ENCODE data around the gene SLC30A10. TPM values are rescaled to one million over a fixed set of nuclear protein-coding genes. Genes with fewer than 3 reads are reported as not detected.
"Not testable (repeated sequence)": the region's sequence is repeated elsewhere in the genome, so short reads cannot be mapped to it uniquely, and the experiment has no call there.

SLC30A10 gene
- total RNA-seq, 1 donor from 2014 or later: 0.32 TPM

- ATAC-seq (ENCODE audit: poor library complexity) (no peak), DNase-seq (no peak)
- intact Hi-C loops (cut with DNase I): no loop called here
These were observed 25.4 kb downstream of the SLC30A10 start for GRCh38 chr1:219902951-219903350.

- no peak for DNase-seq
- intact Hi-C loops (cut with DNase I): no loop called here
- ATAC-seq (ENCODE audit: poor library complexity): no peak
These were observed 27.5 kb downstream of the SLC30A10 start for GRCh38 chr1:219900882-219901281.

GRCh38 chr1:219900201-219900600, 28.2 kb downstream of the SLC30A10 start:
- intact Hi-C loops (cut with DNase I): no loop called here
- no peak for DNase-seq
- no peak for ATAC-seq (ENCODE audit: poor library complexity)

- DNase-seq: no peak
- intact Hi-C loops (cut with DNase I): no loop called here
- no peak for ATAC-seq (ENCODE audit: poor library complexity)
These were observed 30.0 kb downstream of the SLC30A10 start for GRCh38 chr1:219898375-219898774.

GRCh38 chr1:219897914-219898313, 30.4 kb downstream of the SLC30A10 start:
- ATAC-seq (ENCODE audit: poor library complexity) (no peak), DNase-seq (no peak)
- intact Hi-C loops (cut with DNase I): no loop called here

- DNase-seq; intact Hi-C loops (cut with DNase I); ATAC-seq (ENCODE audit: poor library complexity): not testable (repeated sequence)
These were observed 36.1 kb downstream of the SLC30A10 start for GRCh38 chr1:219892271-219892670.

- intact Hi-C loops (cut with DNase I); DNase-seq; ATAC-seq (ENCODE audit: poor library complexity): not testable (repeated sequence)
These were observed 36.5 kb downstream of the SLC30A10 start for GRCh38 chr1:219891846-219892245.

GRCh38 chr1:219888667-219889066, 39.7 kb downstream of the SLC30A10 start:
- intact Hi-C loops (cut with DNase I); ATAC-seq (ENCODE audit: poor library complexity); DNase-seq: not testable (repeated sequence)

GRCh38 chr1:219885680-219886079, 42.7 kb downstream of the SLC30A10 start:
- DNase-seq (no peak), ATAC-seq (ENCODE audit: poor library complexity) (no peak)
- intact Hi-C loops (cut with DNase I): no loop called here

- intact Hi-C loops (cut with DNase I): no loop called here
- no peak for DNase-seq
- ATAC-seq (ENCODE audit: poor library complexity): no peak
These were observed 44.7 kb downstream of the SLC30A10 start for GRCh38 chr1:219883400-219884332.

- ATAC-seq (ENCODE audit: poor library complexity): no peak
- DNase-seq: no peak
These were observed 45.6 kb downstream of the SLC30A10 start for GRCh38 chr1:219882755-219883154.

GRCh38 chr1:219882096-219882495, 46.3 kb downstream of the SLC30A10 start:
- DNase-seq (no peak), ATAC-seq (ENCODE audit: poor library complexity) (no peak)
- intact Hi-C loops (cut with DNase I): no loop called here

More at GRCh38 chr1:219882755-219883154, 45.6 kb downstream of the SLC30A10 start:
- intact Hi-C loops (cut with DNase I): no loop called here

- no peak for DNase-seq
- intact Hi-C loops (cut with DNase I): no loop called here
These were observed 47.4 kb downstream of the SLC30A10 start for GRCh38 chr1:219880765-219881457.

GRCh38 chr1:219876798-219877209, 51.6 kb downstream of the SLC30A10 start:
- ATAC-seq (ENCODE audit: poor library complexity): no peak
- intact Hi-C loops (cut with DNase I): no loop called here

More at GRCh38 chr1:219880765-219881457, 47.4 kb downstream of the SLC30A10 start:
- no peak for ATAC-seq (ENCODE audit: poor library complexity)

GRCh38 chr1:219875860-219876259, 52.5 kb downstream of the SLC30A10 start:
- DNase-seq: no peak
- ATAC-seq (ENCODE audit: poor library complexity): no peak
- intact Hi-C loops (cut with DNase I): no loop called here

More at GRCh38 chr1:219876798-219877209, 51.6 kb downstream of the SLC30A10 start:
- no peak for DNase-seq

GRCh38 chr1:219872538-219872937, 55.8 kb downstream of the SLC30A10 start:
- intact Hi-C loops (cut with DNase I); DNase-seq; ATAC-seq (ENCODE audit: poor library complexity): not testable (repeated sequence)

GRCh38 chr1:219871427-219872057, 56.8 kb downstream of the SLC30A10 start:
- ATAC-seq (ENCODE audit: poor library complexity) (no peak), DNase-seq (no peak)
- intact Hi-C loops (cut with DNase I): no loop called here

GRCh38 chr1:219868615-219869014, 59.7 kb downstream of the SLC30A10 start:
- DNase-seq; ATAC-seq (ENCODE audit: poor library complexity); intact Hi-C loops (cut with DNase I): not testable (repeated sequence)

Data from Right ventricle myocardium superior (tissue), 1 donor.